ENCODE data around the gene ACOT13.
"Not testable (repeated sequence)": the region's sequence is repeated elsewhere in the genome, so short reads cannot be mapped to it uniquely, and the experiment has no call there.

Gene ACOT13

DNA sequence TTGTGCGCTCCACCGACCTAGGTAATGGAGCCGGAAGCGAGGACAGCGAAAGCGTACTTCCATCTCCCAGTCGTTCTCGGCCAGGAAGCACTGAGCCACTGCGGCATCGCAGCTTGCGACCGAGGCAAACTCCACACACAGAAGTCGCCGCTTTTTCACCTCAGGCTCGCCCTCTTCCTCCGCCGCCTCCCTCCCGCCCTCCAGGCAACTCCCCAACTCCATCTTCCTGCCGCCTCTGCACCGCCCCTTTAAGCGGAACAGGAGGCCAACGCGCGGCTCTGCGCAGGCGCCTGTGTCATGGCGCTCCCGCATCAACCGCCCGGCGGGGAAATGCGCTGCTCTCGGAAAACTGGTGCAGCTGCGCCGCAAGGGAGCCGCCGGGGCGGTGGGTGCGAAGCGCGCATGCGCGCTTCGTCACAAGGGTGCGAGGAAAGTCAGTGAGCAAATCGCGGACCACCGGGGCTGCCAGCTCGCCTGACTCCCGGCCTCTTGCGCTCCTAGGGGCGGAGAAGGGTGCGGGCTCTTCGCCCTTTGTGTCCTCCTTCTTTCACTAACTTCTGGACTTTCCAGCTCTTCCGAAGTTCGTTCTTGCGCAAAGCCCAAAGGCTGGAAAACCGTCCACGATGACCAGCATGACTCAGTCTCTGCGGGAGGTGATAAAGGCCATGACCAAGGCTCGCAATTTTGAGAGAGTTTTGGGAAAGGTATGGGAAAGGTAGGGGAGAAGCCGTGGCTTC is at the start of gene ACOT13, which contains the start of gene TDP2:
ACOT13 (plus strand) TSS at position 437 of the 737 bp plus-strand sequence; CDS start at position 624, 187 bp downstream.
TDP2 (minus strand) TSS at position 259 of the 737 bp plus-strand sequence; CDS start at position 222, 37 bp downstream.
- peak; percentile 88 for DNase-seq

DNA sequence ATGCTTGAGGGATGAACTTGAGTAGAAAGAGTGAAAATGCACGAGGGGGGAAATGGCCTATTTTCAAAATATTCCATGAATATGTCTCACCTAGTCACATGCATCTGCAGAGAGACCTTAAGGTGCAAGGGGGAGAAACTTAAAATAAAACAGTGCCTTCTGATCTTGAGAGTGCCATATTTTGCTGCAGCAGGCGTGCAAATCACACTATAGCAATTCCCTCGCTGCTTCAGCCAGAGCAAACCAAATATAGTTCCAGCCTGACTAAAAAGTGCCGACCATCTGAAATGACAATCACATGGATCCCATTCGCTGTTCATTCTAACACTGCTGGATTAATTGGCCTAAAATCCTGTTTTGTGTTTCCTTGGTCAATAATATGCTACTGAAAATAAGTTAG is 47.2 kb upstream of the ACOT13 start:
- DNase-seq = no peak

DNA sequence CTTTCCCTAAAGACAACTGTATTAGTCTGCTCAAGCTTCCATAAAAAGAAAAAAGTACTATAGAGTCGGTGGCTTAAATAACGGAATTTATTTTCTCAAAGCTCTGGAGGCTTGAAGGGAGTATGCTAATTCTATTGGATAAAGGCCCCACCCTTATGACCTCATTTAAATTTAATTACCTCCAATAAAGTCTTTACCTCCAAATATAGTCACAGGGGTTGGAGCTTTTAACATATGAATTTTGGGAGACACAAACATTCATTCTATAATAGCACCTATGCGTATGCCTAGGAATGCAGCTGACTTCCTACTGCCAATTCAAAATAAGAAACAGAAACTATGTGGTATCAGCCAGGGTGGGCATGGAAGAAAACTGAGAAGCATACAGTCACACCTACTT is 46.2 kb upstream of the ACOT13 start:
- DNase-seq = no peak

DNA sequence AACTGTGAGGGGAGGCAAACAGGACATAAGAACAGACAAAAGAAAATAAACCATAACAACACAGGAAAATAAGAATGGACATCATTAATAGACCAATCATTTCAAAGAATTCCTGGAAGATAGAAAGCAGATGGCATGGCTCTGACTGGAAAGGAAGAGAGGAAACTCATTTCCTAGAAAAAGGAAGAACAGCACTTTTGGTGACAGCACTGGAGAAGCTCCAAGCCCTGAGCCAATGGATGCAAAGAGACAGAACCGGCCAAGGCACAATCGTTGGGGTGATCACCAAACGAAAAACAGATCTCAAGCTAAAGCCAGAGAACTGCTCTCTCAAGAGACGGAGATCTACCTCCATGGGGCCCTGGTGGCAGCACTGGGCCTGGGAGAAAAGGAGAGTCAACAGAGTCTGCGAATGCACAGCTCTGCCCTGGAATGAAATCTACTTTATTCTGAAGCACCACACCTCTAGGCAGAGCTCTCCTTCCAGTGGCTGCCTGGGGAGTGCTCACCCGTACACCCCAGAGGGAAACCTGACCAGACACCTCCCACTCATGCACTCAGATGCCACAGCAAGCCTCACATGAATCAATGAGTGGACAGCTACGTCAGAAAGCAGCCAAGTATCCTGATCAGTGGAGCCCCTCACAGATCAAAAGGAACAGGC is 45.1 kb upstream of the ACOT13 start:
- DNase-seq = no peak

DNA sequence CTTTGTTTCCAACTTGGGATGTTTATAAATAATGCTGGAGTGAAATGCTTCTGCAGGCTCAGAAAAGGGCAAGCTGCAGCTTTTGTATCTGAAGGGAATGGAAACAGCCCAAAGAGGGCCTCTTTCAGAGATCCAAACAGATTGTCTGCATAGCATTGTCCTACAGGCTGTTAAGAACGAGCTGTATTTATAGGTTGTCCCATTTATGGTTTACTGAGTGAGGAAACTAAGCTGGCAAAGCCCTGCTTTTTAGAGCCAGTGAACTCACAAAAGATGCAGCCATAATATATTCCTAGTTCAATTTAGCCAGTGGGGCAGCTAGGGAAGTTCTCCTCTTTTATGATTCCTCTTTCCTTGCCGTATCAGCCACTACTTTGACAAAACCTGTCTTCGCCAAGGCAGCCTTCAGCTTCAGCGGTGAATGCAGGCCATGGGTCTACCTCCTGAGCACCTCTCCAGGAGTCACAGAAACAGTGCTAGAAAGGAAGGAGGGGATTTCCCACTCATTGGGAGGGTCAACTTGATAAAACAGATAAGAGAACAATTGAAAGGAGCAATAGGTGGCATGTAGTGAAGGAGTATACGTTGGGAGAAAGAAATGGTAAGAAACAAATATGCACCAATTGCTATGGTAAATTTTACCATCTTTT is 35.9 kb upstream of the ACOT13 start:
- no peak for DNase-seq

DNA sequence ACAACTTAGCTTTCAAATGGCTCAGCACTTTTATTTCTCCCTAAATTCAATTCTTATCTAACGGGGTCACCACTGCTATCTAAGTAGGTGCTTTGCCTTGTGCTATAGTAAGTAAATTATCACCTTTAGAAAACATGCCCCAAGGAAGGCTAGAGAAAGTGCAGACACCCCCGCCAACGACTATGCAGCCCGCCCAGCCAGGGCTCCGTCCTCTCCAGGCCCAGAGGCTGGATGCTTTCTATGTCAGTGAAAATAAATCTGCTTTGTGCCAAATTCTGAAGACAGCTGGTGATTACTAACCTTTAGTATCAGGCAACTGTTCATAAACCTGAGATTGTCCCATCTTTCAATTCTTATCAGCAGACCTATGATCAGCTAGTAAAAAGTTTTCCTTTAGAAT is 35.2 kb upstream of the ACOT13 start:
- DNase-seq = no peak

DNA sequence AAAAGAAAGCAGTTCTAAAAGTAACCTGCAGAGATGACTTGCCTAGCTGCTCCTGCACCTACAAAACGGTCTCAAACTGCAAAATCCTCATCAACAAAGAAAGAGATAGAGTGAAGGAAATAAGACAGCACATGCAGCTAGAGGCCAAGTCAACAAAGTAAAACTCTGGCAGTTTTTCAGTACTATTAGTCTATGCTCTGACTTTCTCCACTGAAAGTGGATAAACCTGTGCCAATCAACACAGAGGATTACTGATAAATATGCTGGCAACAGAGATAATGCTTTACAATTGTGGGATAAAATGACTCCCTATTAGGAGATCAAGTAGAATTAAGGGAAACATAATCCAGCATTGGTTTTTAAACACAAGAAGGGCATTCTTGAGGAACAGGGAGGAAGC is 34.3 kb upstream of the ACOT13 start:
- no peak for DNase-seq

DNA sequence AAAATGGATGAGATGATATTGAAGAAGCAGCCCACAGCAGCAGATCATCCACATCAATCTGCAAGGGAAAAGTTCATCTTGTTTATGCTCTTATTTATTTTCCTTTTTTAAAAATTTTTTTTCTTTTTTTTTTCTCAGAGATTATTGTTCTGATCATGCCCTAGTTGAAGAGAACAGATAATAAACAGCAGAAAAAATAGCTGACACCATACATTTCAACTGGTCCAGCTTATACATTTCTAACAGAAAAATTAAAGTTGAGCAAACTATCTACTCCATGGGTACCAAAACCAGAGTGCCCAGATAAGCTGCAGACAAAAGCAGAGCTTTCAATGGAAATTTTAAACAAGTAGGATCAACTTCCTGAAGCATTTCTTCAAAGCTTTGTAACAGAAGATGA is 30.2 kb upstream of the ACOT13 start:
- no peak for DNase-seq

DNA sequence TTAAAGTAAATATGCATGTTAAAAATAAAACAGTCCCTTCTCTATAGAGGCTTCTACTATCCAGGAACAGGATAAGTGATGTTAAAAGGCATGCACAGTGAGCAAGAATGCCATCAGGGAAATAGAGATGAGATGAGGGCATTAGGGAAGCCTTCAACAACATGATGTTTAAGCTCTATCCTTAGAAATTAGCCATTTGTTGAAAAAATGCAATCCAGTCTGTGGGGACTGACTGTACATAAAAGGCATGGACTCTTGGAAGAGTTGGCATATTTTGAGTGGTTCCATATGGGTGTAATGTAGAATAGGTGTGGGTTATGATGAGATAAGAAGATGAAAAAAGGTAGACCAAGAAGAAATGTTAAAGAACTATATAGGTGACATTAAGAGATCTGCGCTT is 26.7 kb upstream of the ACOT13 start:
- no peak for DNase-seq

DNA sequence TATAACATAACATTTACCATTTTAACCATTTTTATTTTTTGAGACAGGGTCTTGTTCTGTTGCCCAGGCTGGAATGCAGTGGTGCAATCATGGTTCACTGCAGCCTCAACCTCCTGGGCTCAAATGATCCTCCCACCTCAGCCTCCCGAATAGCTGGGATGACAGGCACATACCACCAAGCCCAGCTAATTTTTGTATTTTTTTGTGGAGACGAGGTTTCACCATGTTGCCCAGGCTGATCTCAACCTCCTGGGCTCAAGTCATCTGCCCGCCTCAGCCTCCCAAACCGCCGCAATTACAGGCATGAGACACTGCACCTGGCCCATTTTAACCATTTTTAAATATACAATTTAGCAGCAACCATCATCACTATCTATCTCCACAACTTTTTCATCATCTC is 26.2 kb upstream of the ACOT13 start:
- not testable (repeated sequence) for DNase-seq

DNA sequence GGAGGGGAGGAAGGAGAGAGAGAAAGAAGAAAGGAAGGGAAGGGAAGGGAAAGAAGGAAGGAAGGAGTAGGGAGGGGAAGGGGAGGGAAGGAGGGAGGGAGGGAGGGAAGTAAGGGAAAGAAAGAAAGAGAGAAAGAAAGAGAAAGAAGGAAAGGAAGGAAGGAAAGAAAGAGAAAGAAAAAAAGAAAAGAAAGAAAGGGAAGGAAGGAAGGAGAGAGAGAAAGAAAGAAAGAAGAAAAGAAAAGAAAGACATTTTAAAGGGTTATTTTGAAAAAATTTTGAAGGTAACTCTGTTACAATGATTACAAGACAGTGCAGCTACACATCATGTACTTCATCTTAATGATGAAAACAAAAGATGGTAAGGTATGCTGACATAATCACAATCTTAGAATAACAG is 24.8 kb upstream of the ACOT13 start:
- no peak for DNase-seq

DNA sequence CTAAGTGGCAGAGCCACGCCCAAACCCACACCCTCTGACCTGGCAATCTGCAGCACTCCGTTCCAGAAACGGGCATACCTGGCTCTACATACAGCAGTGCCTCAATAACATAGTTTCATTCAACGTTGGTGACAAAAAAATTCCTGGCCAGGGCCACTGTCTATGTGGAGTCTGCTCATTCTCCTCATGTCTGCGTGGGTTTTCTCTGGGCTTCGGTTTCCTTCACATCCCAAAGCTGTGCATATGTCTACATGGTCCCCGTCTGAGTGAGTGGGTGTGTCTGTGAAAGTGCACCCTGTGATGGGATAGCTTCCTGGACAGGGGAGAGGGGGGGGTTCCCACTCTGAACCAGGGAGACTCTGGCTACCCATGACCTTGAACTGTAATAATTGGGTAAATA is 23.0 kb upstream of the ACOT13 start:
- no peak for DNase-seq

DNA sequence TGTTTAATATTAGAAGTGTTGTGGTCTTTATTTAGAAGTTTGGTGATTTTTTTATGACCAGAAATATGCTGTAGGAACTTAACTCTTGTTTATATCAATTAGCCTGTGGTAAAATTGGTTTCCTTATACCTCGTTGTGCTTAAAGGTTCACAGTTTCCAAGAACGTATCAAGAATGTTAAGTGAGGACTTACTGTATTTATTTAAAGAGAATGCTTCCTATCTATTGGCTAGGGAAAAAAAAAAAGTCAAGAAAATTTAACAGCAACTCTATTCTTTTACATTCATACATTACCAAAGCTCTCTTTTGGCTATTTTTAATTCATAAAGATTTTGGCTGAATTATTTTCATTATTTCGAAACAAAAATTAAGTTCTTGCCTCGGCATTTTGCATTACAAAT is 22.5 kb upstream of the ACOT13 start:
- DNase-seq = no peak

DNA sequence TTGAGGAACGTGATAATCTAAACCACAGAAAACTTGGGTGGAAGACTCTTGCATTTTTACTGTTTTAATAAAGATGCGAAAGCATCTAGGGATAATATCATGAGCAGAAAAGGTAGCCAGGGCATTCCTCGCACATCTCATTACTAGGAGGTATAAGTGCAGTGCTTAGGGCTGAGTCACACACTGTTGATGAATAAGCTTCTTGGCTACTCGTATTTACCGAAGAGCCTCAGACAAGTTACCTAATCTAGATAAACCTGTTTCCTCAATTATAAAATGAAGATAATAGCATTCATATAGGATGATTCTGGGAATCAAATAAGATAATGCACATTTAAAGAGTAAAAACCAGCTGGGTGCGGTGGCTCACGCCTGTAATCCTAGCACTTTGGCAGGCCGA is 20.1 kb upstream of the ACOT13 start:
- no peak for DNase-seq

DNA sequence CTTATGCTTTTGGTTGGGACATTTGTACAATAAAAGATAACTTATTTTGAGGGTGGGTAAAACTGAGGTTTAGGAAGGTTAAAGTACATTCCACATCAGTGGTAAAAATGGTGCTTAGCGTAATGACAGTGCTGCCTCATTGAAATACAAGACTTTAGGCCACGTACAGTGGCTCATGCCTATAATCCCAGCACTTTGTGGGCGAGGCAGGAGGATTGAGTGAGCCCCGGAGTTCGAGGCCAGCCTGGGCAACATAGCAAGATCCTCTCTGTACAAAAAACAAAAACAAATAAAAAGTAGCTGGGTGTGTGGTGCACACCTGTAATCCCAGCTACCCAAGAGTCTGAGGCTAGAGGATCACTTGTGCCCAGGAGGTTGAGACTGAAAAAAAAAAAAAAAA is 18.6 kb upstream of the ACOT13 start:
- no peak for DNase-seq

DNA sequence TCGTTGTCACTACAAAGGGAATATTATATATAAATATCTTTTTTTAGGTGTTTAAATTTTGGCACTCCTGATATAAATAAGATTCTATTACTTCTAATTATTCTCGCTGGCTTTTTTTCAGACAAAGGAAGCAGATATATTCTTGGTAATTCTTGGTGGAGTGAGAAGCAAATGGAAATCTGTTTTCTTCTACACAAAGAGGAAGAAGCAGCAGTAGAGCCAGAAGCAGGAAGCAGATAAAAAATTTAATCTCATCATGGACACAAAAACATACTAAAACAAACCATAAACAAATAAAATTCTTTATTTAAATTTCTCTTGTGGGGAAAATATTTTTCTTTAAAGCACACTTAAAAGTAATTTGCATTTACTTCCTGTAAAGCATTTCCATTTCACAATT is 17.2 kb upstream of the ACOT13 start:
- DNase-seq = no peak

DNA sequence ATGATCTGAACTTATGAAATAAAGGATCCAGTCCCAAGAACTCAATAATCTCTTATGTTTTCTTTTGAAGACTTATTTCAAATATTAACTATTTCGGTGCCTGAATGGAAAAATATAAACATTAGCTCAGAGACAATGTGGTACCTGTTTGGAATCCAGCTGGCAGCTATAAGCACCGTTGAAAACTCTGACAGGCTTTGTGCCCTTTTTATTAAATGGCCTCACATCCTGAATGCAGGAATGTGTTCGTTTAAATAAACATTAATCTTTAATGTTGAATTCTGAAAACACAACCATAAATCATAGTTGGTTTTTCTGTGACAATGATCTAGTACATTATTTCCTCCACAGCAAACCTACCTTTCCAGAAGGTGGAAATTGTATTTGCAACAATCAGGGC is 16.5 kb upstream of the ACOT13 start:
- no peak for DNase-seq

DNA sequence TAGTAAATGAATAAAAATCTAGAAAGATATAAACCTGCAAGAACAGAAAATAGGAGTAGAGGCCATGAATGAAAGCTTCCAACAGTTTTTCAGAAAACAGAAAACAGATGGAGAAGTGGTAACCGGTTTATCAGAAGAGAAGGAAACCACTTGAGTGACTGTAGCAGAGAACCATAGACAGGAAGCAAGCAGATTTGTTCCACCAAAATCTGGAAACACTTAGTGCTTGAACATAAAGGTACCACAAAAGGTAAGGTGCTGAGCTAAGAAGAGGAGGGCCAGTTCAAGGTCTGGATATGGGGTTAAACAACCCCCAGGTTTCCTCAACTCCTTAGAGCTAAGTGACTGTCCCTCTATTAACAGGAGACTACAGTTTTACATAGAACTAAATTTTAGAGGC is 11.7 kb upstream of the ACOT13 start:
- no peak for DNase-seq

DNA sequence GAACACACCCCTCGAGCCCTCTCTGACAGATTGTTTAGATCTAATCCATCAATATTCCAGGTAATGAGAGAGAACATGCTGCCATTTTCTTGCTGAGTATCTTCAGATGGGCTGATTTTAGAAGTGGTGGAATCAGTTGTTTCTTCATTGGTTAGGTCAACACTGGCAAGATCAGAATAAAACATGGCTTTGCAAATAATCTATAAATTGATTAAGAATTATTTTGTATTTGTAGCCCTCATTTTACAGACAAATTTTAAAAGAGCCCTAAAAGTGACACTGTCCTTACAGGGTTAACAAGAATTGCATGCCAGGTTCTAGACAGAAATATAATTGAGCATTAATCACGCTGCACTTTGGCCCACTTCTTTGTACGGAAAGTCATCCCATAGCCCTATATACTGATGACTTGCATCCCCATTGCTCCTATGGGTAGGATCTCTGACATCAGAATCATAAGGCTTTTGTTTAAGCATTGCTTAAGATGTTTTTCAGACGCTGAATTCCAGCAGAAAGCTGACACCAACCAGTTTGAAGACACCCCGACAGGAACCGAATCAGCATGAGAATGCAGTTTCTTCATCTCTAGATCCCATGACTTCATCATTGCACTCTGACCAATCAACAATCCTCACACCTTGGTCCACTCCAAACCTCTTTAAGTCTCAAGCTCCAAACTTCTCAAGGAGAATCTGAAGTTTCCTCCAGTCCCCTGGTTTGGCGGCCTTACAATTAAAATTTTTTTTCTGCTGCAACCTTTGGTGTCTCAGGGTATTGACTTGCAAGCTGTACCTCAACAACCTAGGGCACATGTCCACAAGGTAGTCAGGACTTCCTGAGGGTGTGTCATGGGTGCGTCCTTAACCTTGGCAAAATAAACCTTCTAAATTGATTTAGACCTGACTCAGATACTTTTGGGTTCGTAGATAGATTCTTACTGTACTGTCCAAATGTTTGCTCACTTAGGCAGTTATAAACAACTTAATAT is 8.0 kb upstream of the ACOT13 start:
- DNase-seq = no peak

DNA sequence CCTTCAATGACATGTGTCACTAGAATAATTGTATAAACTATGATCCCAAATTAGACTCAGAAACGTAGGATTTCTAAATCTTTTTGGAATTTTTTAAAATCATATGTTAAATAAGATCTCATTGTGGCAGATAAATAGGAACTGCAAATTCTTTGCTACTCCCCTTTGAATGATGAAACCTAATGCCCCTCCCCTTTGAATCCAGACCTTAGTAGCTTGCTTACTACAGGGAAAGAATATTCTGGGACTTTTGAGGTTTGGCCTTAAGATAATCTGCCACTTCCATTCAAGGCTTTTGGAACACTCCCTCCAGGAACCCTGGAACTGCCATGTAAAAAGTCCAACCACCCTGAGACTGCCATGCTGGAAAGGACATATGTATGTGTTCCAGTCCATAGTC is 7.3 kb upstream of the ACOT13 start:
- DNase-seq = no peak

DNA sequence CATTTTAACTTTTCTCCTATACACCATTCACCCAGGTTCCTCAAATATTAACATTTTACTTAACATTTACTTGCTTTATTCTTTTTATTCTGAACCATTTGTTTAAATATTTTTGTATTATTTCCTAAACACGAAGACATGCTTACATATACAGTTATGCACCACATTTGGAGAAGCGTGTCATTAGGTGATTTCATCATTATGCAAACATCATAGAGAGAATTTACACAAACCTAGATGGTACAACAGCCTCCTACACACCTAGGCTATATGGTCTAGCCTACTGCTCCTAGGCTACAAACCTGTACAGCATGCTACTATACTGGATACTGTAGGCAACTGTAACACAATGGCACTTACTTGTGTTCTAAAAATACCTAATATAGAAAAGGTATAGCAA is 6.8 kb upstream of the ACOT13 start:
- DNase-seq = no peak

DNA sequence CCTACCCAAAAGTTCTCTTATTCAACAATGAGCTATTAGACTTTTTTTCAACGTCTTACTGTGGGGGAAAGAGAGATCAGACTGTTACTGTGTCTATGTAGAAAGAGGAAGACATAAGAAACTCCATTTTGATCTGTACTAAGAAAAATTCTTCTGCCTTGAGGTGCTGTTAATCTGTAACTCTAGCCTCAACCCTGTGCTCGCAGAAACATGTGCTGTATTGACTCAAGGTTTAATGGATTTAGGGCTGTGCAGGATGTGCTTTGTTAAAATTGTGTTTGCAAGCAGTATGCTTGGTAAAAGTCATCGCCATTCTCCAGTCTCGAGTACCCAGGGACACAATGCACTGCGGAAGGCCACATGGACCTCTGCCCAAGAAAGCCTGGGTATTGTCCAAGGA is 5.1 kb upstream of the ACOT13 start:
- DNase-seq = not testable (repeated sequence)

DNA sequence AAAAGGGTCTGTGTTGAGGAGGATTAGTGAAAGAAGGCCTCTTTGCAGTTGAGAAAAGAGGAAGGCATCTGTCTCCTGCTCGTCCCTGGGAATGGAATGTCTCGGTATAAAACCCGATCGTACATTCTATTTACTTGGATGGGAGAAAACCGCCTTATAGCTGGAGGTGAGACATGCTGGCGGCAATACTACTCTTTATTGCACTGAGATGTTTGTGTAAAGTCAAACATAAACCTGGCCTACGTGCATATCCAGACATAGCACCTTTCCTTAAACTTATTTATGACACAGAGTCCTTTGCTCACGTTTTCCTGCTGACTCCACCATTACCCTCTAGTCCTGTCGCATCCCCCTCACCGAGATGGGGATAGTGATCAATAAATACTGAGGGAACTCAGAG is 4.6 kb upstream of the ACOT13 start:
- DNase-seq = no peak
